HG03432 (cell line): ENCODE data around the gene ZFP28.

Experiments used
- ATAC-seq: cut with Tn5 transposase; IDR thresholded peaks from one replicate; pipeline ENCODE4 v1.9.1; 2021; ENCODE audit warnings: mild to moderate bottlenecking, moderate library complexity; ENCODE audit not compliant: unreplicated experiment

Gene ZFP28

DNA sequence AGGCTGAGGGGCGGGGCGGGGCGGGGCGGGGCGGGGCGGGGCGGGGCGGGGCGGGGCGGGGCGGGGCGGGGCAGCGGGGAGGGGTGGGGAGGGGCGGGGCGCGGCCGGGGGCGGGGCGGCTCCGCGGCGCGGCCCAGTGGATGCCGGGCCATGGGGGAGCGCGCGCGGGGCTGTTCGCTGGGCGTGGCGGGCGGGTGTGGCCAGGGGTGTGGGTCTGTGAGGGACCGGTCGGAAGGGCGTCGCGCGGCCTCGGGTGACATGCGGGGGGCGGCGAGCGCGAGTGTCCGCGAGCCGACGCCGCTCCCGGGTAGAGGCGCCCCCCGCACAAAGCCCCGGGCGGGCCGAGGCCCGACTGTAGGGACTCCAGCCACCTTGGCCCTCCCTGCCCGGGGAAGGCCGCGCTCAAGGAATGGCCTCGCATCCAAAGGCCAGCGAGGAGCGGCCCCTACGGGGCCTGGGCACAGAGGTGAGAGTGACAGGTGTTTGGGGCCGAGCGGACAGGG lies at the start of gene ZFP28:
Gene ZFP28, plus strand, starts transcription at position 188 of the 503 bp plus-strand sequence. Its CDS starts 71 bp downstream, at position 259.
- peak; percentile 58 for ATAC-seq

DNA sequence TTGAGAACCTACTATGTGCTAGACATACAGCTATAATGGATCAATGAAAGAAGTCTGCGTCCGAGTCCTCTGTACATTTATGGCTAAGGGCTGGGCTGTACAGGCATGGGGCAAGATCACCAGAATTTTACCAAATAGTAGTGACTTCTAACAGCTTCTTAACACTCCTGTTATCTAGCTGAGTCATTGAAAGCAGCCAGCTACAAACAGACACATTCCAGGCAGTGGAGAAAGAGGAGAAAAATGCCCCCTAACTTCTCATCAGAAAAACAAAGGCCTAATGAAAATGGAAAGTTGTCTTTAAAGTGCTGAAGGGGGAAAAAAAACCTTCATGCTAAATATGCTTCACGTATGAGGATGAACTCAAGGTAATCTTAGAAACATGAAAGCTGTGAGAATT lies 47.3 kb upstream of the ZFP28 start:
- no peak for ATAC-seq

DNA sequence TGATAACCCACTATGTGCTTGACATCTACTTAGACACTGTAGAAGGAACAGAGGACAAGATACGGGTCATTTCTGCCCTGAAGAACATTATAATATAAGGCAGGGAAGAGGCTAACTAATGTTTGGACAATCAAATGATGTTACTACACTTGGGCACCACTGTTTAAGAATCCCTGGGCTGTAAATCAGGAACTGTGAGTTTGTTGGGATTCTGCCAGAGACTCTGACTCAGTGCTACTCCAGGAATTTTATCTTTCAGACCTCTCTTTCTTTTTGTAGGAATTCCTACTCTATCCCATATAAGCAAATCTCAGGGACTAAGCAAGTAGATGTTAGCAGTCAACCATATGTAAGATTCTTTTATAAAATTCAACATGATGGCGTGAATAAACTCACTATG lies 34.2 kb upstream of the ZFP28 start:
- ATAC-seq, result no peak

DNA sequence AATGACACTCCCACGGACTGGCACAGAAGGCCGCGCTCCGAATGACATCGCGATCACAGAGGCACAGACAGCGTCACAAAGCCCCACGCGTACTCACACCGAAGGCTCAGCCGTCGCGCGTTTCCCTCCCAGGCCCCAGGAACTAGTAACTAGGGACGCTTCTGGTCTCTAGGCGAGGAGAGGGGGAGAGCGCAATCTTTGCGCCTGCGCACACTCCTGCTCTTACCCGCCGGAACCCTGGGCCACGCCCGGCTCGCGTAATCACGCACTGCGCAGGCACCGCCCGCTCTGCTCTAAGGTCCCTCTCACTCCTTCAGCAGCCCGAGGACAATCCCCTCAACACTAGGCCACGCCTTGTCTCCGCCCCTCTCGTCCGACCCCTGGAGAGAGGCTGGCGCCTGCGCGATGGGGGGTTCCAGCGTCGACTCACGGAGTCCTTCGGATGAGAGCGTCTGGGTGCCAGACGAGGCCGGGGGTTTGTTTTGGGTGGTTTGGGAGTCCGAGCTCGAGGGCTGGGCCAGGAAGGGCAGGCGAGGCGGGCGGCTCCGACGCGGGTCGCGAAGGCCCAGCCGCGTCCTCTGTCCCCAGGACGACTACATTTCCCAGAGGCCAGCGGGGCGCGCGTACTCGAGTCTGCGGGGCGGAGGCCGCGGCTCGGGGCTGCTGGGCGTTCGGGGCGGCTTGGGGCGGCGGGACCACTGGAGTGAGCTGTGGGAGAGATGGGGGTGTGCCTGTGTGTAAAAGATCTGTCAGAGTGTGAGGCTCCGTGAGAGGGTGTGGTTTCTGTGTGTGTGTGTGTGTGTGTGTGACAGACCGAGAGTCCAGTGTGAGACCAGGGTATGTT lies 31.1 kb upstream of the ZFP28 start, which contains the start of gene ZNF471:
Gene ZNF471, plus strand, starts transcription at position 410 of the 844 bp plus-strand sequence. CDS start 3,717 bp downstream, outside the sequence.
- ATAC-seq, result peak; percentile 79

DNA sequence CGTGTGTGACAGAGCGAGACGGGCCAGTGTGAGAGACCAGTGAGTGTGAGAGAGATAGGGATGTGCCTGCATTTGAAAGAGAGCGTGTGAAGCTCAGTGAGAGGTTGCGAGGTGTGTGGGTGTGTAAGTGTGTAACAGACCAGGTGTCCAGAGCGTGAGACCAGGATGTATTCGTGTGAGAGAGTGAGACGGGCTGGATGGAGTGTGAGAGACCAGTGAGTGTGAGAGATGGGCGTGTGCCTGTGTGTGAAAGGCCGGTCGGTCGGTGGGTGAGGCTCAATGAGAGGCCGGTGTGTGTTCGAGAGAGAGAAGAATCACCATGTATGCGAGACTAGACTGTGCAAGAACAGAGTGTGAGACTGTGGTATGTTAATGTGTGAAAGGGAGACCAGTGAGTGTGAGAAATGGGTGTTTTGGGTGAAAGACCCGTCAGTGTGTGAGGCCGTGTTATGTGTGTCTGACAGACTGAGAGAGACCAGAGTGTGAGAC lies 30.4 kb upstream of the ZFP28 start:
- no peak for ATAC-seq

DNA sequence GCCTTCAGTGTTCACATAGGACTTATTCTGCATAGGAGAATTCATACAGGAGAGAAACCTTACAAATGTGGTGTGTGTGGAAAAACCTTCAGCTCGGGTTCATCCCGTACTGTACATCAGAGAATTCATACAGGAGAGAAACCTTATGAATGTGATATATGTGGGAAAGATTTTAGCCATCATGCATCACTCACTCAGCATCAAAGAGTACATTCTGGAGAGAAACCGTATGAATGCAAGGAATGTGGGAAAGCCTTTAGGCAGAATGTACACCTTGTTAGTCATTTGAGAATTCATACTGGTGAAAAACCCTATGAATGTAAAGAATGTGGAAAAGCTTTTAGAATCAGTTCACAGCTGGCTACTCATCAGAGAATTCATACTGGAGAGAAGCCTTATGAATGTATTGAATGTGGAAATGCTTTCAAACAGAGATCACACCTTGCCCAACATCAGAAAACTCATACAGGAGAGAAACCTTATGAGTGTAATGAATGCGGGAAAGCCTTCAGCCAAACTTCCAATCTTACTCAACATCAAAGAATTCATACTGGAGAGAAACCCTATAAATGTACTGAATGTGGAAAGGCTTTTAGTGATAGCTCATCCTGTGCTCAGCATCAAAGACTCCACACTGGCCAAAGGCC lies 13.4 kb upstream of the ZFP28 start:
- ATAC-seq, result no peak

DNA sequence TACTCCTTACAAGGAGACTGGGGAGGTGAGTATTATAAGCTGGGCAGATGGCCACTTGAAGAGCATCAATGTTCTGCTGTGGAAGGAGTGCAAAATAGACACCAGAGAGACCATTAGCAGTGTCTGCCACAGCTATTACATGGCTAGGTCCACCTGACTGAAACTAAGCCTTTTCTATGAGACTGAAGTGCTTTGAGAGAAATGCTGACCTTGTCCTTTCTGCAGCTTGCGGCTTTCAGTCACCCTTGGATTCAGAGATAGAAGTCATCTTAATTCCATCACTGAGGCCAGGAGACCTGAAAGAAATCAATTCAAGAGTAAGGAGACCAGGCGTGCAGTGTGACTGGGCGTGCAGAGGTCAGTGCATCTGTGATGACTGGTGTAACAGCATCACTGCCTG lies 1.3 kb upstream of the ZFP28 start:
- ATAC-seq, result no peak

DNA sequence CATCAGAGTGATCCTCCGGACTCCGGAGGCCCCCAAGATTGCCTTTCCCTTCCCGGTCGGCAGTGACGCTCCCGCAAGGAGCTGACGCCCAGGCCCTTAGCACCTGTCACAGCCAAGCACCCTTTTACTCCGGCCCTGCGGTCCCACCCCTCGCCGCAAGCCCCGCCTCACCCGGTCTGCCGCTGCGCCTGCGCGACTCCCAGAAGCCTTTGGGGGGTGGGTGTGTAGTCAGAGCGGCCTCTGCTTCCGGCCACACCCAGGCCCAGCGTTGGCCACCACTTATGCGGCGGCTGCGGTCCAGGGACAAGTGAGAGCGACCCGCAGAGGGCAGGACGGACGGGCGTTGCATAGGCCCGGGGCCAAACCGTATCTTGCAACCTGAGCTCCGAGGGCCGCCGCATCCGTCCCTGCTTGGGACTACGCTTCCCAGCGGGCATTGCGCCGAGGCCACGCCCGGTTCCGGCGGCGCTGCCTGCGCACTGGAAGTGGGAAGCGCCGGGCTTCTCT lies 441 bp upstream of the ZFP28 start:
- ATAC-seq, result peak; percentile 88

DNA sequence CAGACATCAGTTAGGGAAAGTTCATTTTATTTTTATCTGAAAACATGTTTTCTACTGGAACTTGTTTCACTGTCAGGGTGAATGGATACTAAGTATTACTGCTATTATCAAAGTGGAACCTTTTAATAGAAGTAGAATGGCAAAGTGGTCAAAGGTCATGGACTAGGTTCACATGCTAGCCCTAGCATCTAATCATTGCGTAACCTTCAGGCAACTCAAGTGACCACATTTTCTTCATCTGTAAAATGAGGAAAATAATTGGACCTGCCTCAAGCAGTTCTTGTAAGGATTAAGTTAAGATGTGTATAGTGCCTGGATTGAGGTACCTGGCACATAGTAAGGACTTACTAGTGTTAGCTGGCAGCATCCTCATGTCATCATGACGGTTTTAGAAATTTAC lies 5.0 kb downstream of the ZFP28 start:
- ATAC-seq, result no peak

DNA sequence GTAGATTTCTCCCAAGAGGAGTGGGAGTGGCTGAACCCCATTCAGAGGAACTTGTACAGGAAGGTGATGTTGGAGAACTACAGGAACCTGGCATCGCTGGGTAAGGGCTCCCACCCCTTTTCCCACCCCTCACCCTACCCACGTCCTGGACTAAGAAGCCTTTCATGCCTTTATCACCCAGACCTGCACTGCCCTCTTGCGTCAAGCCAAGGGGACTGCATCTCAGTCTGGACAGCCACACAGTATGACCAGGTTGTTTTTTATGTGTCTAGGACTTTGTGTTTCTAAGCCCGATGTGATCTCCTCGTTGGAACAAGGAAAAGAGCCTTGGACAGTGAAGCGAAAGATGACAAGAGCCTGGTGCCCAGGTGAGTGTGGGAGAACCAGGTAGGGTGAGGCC lies 8.8 kb downstream of the ZFP28 start:
- no peak for ATAC-seq

DNA sequence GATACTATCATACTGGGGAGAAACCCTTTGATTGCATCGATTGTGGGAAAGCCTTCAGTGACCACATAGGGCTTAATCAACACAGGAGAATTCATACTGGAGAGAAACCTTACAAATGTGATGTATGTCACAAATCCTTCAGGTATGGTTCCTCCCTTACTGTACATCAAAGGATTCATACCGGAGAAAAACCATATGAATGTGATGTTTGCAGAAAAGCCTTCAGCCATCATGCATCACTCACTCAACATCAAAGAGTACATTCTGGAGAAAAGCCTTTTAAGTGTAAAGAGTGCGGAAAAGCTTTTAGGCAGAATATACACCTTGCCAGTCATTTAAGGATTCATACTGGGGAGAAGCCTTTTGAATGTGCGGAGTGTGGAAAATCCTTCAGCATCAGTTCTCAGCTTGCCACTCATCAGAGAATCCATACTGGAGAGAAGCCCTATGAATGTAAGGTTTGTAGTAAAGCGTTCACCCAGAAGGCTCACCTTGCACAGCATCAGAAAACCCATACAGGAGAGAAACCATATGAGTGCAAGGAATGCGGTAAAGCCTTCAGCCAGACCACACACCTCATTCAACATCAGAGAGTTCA lies 15.6 kb downstream of the ZFP28 start:
- ATAC-seq, result no peak

DNA sequence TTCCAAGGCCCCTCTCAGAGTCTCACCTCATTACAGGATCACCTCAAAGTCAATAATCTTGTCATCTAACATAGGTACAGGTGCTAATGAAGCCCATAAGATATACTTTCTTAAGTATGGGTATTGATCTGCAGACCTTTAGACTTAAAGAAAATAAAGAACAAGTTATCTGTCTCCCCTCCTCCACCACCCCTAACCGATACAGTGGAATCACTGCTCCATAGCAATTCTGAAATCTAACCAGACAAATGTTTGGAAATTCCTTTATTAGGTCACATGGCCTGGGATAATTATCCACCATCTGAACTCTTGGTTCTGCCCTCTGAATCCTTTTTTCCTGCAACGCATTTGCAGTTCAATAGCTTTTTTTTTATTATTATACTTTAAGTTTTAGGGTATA lies 24.0 kb downstream of the ZFP28 start:
- no peak for ATAC-seq

DNA sequence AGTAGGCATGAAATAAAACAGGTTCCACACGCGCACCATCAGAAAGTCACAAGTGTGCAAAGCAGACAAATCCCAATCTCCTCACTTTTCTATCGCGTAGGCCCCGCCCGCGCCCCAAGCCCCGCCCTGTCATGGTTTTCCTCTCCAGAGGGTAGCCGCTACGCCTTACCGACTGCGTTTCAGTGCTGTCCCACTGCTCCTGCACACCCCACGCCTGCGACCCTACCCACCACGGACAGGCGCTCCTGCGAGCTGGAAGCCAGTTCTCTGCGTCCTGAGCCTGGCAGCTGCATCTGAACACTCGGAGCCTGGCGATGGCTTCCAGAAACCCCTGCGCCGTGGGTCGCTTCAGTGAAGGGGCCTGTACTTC lies 28.1 kb downstream of the ZFP28 start:
- peak; percentile 33 for ATAC-seq

DNA sequence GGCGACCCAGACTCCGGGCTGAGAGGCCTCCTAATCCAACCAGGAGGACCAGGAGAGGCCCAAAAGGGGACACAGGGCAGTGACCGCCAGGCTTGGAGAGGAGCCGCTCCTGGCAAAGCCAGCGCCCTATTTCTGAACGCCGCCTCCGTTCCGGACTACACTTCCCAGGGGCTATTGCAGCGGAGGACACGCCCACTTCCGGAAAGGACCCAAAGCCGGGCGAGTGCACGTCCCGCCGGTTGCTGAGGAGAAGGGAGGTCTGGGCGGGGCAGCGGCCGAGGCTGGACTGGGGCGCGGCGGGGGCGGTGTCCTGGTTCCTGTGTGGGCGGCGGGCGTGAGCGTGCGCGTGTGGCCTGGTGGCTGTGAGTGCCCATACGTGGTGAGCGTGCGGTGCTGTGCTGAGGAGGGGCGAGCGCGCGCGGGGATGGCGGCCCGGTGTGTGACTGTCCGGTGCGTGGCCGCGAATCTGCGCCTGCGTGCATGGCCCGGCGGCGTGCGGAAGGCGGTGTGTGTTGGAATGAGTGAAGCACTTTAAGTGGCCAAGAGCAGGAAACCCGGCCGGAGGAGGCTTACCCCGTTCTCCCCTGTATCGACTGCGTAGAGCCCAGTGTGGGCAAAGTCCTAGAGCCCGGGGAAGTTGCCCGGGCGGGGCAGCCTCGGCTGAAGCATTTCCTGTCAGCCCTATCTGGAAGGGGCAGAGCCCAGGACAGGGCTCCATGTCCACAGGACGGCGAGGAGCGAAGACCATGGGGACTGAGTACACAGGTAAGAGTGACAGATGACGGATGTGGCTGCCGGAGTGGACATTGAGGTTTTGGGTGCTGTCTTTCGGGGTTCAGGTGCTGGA lies 28.7 kb downstream of the ZFP28 start, which contains the start of gene ZNF470:
Gene ZNF470, plus strand, starts transcription at position 195 of the 847 bp plus-strand sequence. CDS start 2,844 bp downstream, outside the sequence.
- peak; percentile 97 for ATAC-seq

DNA sequence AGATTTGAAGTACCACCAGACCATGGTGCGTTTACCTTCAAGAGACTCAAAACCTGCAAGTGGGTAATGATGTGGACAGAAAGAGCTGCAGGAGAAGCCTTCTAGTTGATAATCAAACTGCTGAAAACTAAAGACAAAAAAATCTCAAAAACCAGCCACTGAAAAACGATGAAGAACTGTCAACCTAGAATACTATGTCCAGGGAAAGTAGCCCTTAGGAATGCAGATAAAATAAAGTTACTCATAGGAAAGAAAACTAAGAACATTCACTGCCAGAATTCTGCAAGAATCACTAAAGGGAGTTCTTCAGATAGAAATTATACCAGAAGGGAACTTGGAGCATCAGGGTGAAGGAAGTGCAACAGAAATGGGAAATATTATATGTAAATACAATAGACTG lies 33.8 kb downstream of the ZFP28 start:
- no peak for ATAC-seq

DNA sequence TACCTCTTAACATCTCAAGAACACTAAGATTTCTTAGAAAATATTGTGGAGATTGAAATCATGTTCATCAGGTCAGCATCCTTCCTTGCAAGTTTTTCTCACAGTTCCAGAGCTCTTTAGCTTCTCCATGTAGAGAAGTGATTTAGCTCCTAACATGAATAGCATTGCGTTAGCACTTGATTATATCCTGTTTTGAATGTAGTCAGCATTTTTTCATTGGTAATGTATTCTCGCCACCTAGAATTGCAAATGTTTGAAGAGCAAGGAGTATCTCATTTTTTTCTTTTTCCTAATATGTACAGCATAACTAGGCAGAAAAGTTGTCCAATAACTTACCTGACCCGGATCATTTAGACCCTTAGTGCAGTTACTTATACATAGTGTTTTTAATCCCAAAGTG lies 35.2 kb downstream of the ZFP28 start:
- ATAC-seq, result no peak

DNA sequence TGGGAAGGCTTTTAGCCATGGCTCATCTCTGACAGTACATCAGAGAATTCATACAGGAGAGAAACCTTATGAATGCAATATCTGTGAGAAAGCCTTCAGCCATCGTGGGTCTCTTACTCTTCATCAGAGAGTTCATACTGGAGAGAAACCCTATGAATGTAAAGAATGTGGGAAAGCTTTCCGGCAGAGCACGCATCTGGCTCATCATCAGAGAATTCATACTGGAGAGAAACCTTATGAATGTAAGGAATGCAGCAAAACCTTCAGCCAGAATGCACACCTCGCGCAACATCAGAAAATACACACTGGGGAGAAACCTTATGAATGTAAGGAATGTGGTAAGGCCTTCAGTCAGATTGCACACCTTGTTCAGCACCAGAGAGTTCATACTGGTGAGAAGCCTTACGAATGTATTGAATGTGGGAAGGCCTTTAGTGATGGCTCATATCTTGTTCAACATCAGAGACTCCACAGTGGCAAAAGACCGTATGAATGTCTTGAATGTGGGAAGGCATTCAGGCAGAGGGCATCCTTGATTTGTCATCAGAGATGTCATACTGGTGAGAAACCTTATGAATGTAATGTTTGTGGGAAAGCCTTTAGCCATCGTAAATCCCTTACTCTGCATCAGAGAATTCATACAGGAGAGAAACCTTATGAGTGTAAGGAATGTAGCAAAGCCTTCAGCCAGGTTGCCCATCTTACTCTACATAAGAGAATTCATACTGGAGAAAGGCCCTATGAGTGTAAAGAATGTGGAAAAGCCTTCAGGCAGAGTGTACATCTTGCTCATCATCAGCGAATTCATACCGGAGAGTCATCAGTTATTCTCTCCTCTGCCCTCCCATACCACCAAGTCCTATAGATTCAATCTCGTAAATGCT lies 39.2 kb downstream of the ZFP28 start:
- no peak for ATAC-seq

DNA sequence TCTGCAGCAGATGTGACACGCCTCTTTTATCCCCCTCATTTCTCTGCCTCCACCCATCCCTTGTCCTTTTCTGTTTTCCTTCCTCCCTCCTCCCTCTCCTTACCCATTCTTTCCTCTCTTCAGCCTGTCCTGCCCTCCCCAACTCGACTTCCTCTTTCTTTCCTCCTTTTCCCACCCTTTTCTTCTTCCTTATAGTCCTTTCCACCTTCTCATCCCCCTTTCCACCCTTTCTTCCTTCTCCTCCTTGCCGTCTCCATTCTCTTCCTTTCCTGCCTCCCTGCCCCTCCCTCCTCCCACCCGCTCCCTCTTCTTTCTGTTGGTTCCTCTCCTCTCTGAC lies 55.7 kb downstream of the ZFP28 start:
- ATAC-seq, result no peak

DNA sequence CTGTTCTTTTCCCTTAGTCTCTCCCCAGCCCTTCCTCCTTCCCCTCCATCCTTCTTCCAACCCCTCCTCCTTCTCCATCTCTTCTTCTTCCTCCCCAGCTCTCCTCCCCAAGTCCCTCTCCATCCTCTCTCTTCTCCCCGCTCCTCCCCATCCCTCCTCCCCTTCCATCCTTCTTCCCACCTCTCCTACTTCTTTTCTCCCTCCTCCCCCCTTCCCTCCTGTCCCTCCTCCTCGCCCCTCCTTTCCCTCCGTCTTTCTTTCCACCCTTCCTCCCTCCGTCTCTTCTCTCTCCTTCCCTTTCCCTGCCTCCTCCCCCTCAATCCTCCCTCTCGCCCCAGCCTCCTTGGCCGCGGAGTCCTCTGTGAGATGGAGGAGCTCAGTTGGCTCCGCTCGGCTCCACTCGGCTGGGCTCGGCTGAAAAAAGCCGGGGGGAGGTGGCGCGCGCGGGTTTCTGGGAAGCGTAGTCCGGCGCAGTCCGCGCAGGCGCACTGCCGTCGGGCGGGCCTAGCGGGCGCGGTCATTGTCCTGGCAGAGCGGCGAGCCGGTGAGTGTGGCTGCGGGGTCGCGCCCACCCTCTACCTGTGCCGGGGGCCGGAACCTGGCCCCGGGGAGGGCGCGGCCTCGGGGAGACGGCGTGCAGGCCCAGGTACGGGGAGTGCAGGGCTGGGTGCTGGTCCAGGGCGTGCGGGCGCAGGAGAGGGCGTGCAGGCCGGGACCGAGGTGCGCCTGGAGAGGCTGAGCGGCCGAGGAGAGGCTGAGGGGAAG lies 56.2 kb downstream of the ZFP28 start, which contains the start of gene ZNF71:
Gene ZNF71, plus strand, starts transcription at position 520 of the 765 bp plus-strand sequence. CDS start 6,257 bp downstream, outside the sequence.
- ATAC-seq, result peak; percentile 96
